Endothelial cell of umbilical vein (primary cell): ENCODE data around the gene TRAF7. TPM values are rescaled to one million over a fixed set of nuclear protein-coding genes. Genes with fewer than 3 reads are reported as not detected.
"Not testable (repeated sequence)": the region's sequence is repeated elsewhere in the genome, so short reads cannot be mapped to it uniquely, and the experiment has no call there.

Experiments
- BruUV-seq: library from RNA; stranded (reverse); fragments of 400-500 nt; replicated peaks from 2 replicates; lab custom pipeline; 2021; lab: Mats Ljungman, UMichigan
- CTCF ChIA-PET: fragments of 300-600, 350-600 bp; sonication (Branson Sonifier 250); formaldehyde crosslinking; loops from one replicate; lab custom pipeline; 2021; ENCODE audit warnings: antibody characterized with exemption, inconsistent platforms; lab: Charles Lee
- POLR2A ChIA-PET: fragments of 300-600, 350-600 bp; sonication (Branson Sonifier 250); formaldehyde crosslinking; loops from one replicate; lab custom pipeline; 2021; ENCODE audit warnings: antibody characterized with exemption, inconsistent platforms; lab: Charles Lee
- DNase-seq: peaks from one replicate; pipeline ENCODE4 v3.0.0-alpha.2; 2011; ENCODE audit warnings: low read depth, low spot score
- FAIRE-seq: peaks from 2 replicates; lab custom pipeline; 2011; peaks lifted over from hg19 to GRCh38; lab: Jason Lieb, UNC
- H2AFZ ChIP-seq: 2 replicates; pipeline ENCODE4 v1.6.0; 2012; ENCODE audit warnings: low read depth, low read length, control low read depth, inconsistent platforms
- H3K27ac ChIP-seq: 2 replicates; pipeline ENCODE4 v1.5.1; 2011; ENCODE audit warnings: low read depth, mild to moderate bottlenecking, control low read depth, low read length, moderate library complexity; ENCODE audit not compliant: insufficient read depth
- H3K27me3 ChIP-seq, 2 experiments: 2 replicates each; pipeline versions ENCODE4 v1.6.0 to v1.6.1; 2011; ENCODE audit warnings: low read length in 2 of 2, mixed read lengths in 1 of 2; ENCODE audit not compliant: control insufficient read depth in 2 of 2, insufficient read depth in 2 of 2
- H3K36me3 ChIP-seq, 2 experiments: 2 replicates in 1 of 2; 3 replicates in 1 of 2; pipeline ENCODE4 v1.5.1; 2011; ENCODE audit warnings: low read length in 2 of 2, mild to moderate bottlenecking in 1 of 2, moderate library complexity in 1 of 2; ENCODE audit not compliant: control insufficient read depth in 2 of 2, insufficient read depth in 2 of 2; ENCODE audit errors: extremely low read depth in 1 of 2
- H3K4me1 ChIP-seq: 3 replicates; pipeline ENCODE4 v1.5.1; 2011; ENCODE audit warnings: mild to moderate bottlenecking, low read length; ENCODE audit not compliant: control insufficient read depth, insufficient read depth; ENCODE audit errors: extremely low read depth
- H3K4me2 ChIP-seq: 2 replicates; pipeline ENCODE4 v1.6.1; 2011; ENCODE audit warnings: low read length, control low read depth, mixed read lengths; ENCODE audit not compliant: insufficient read depth
- H3K4me3 ChIP-seq, 3 experiments: fragments of 200-600 bp in 1 of 3; sonication (generic), shearing (Covaris generic) in 1 of 3; replicated peaks in 1 of 3; 2 replicates each; pipeline ENCODE4 v1.5.1; 2011 to 2016; ENCODE audit warnings: control low read depth in 3 of 3, low read length in 3 of 3, mild to moderate bottlenecking in 2 of 3, inconsistent platforms in 1 of 3, low read depth in 1 of 3, moderate library complexity in 1 of 3; ENCODE audit not compliant: insufficient read depth in 1 of 3
- H3K79me2 ChIP-seq: 2 replicates; pipeline ENCODE4 v1.6.0; 2012; ENCODE audit warnings: low read length, inconsistent platforms; ENCODE audit not compliant: control insufficient read depth, insufficient read depth
- H3K9ac ChIP-seq: replicated peaks from 2 replicates; pipeline ENCODE3; 2011; ENCODE audit warnings: low read length, control low read depth; ENCODE audit not compliant: insufficient read depth; ENCODE audit errors: extremely low read depth
- H3K9me1 ChIP-seq: replicated peaks from 3 replicates; pipeline ENCODE4 v1.6.0; 2011; ENCODE audit warnings: mild to moderate bottlenecking, low read length; ENCODE audit not compliant: control insufficient read depth, insufficient read depth; ENCODE audit errors: extremely low read depth
- H3K9me3 ChIP-seq: replicated peaks from 2 replicates; pipeline ENCODE4 v1.5.1; 2012; ENCODE audit warnings: low read length, inconsistent platforms; ENCODE audit not compliant: control insufficient read depth, insufficient read depth
- H4K20me1 ChIP-seq: replicated peaks from 2 replicates; pipeline ENCODE3; 2011; ENCODE audit warnings: mild to moderate bottlenecking, low read length; ENCODE audit not compliant: control insufficient read depth, insufficient read depth; ENCODE audit errors: extremely low read depth
- EZH2 ChIP-seq: IDR thresholded peaks from 2 replicates; pipeline ENCODE4 v1.6.1; 2012; ENCODE audit warnings: borderline replicate concordance, low read depth, mild to moderate bottlenecking, moderate library complexity, low read length, inconsistent platforms; ENCODE audit not compliant: severe bottlenecking
- FOS ChIP-seq: IDR thresholded peaks from 2 replicates; pipeline ENCODE4 v1.6.1; 2011; ENCODE audit warnings: mild to moderate bottlenecking, low read length, moderate library complexity, borderline replicate concordance; ENCODE audit not compliant: insufficient read depth
- GATA2 ChIP-seq: IDR thresholded peaks from 2 replicates; pipeline ENCODE4 v1.7.0; 2011; ENCODE audit warnings: low read depth, mild to moderate bottlenecking, moderate library complexity, mixed read lengths, low read length; ENCODE audit not compliant: insufficient read length, insufficient read depth
- JUN ChIP-seq: IDR thresholded peaks from 2 replicates; pipeline ENCODE4 v1.6.1; 2011; ENCODE audit warnings: borderline replicate concordance, low read depth; ENCODE audit not compliant: insufficient read length, insufficient read depth
- MYC ChIP-seq: IDR thresholded peaks from one replicate; pipeline ENCODE4 v1.6.1; 2011; ENCODE audit warnings: mild to moderate bottlenecking, low read depth, low read length
- POLR2A ChIP-seq: IDR thresholded peaks from 2 replicates; pipeline ENCODE4 v1.6.1; 2012; ENCODE audit warnings: low read depth, mild to moderate bottlenecking, control low read depth, low read length
- POLR2AphosphoS5 ChIP-seq: IDR thresholded peaks from 2 replicates; pipeline ENCODE4 v1.6.1; 2012; ENCODE audit warnings: low read depth, mild to moderate bottlenecking, control low read depth, low read length, moderate library complexity; ENCODE audit not compliant: insufficient read depth
- dilution Hi-C: fragments of 300-500 bp; cut with MboI; formaldehyde crosslinking; loops from one replicate; pipeline ENCODE4 v1.15.0; 2019; ENCODE audit warnings: low sequenced_read_pairs; ENCODE audit not compliant: extremely low pct_ligation_motif_present
- intact Hi-C: fragments of 100-400 bp; cut with micrococcal nuclease; formaldehyde crosslinking; loops from one replicate; pipeline ENCODE4 v1.10.0; 2022
- polyA plus RNA-seq, 4 experiments: library from polyadenylated mRNA; depleted of rRNA in 3 of 4; stranded (reverse) in 3 of 4; unstranded in 1 of 4; fragments of >200 nt; gene quantifications; 2 replicates each; pipeline versions ENCODE4 v1.2.1 to v1.2.3, GENCODE V29; 2011 to 2012; ENCODE audit warnings: missing spikeins in 1 of 4
- total RNA-seq: library from RNA; stranded (reverse); gene quantifications from 2 replicates; pipeline ENCODE4 v1.2.3, GENCODE V29; 2021
- TF ChIP-seq, protein P1 (sequence below): IDR thresholded peaks from 2 replicates; pipeline ENCODE4 v1.6.1; 2011; ENCODE audit not compliant: insufficient read depth, insufficient read length
- TF ChIP-seq, protein P2 (sequence below), 2 donors: IDR thresholded peaks; 1 replicate in 1 of 2; 2 replicates in 1 of 2; pipeline ENCODE4 v1.5.1; 2011; ENCODE audit warnings: low read length in 2 of 2, mild to moderate bottlenecking in 2 of 2, moderate library complexity in 2 of 2, control low read depth in 1 of 2, inconsistent platforms in 1 of 2, low read depth in 1 of 2; ENCODE audit not compliant: insufficient read depth in 1 of 2; ENCODE audit errors: extremely low read depth in 1 of 2

Gene TRAF7
- total and polyA plus RNA-seq, 2 donors (not counting 3 experiments of a cell fraction or from before 2014, with no cell fraction given), result 141 to 175 TPM

DNA sequence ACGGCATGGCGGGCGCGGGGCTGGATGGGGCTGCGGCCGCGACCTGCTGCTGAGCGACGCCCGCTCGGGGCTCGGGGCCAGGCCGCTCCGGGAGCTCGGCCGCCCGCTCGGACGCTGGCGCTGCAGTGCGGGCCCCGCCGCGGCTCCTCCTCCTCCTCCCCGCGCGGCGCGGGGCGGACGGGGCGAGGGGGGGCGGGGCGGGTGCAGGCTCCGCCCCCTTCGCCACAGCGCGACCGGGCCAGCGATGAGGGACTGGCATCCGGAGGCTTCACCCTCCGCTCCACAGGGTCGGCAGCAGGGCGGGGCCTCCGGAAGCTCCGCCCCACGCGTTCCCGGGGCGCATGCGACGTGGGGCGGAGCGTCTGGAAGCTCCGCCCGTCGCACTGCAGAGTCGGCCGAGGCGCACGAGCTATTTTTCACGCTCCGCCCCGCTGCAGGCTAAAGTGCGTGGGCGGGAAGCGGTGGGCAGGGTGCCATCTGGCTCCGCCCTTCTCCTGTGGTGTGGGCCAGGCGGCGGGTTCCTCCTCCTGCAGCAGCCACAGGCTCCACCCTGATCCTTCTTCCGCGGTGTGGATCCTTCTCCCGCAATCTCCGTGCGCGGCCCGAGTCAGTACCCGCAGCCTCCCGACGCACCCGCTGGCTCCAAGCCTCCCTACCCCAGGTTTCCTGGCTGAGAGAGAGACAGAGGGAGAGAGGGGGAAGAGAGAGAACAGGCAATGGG lies 19.7 kb upstream of the TRAF7 start, which contains the start of gene PKD1:
PKD1 (minus strand) TSS at position 129 of the 721 bp plus-strand sequence. CDS start 209 bp downstream, outside the sequence.
- POLR2A ChIA-PET, result interaction anchor here (1.1 kb wide), 1 partner anchor 19 kb away, joined by 13 read pairs; the partner anchor contains the start of gene TRAF7
- peaks cover 13% of the 10 kb centered on the region for H3K79me2 ChIP-seq
- BruUV-seq, H3K9me1 ChIP-seq, intact Hi-C loops, H3K27ac ChIP-seq, H3K9me3 ChIP-seq, H3K27me3 ChIP-seq, dilution Hi-C loops, H3K36me3 ChIP-seq, H3K4me1 ChIP-seq, H4K20me1 ChIP-seq: not testable (repeated sequence)
- TF ChIP-seq POLR2AphosphoS5, result peak; percentile 16
- peak within 1 kb of the TSS; percentile 81 for H2AFZ ChIP-seq
- peak within 1 kb of the TSS; percentile 31 for H3K4me2 ChIP-seq
- CTCF ChIA-PET, result interaction anchor here (0.5 to 1.0 kb wide), 3 partner anchors 11 to 115 kb away, joined by 3 to 7 read pairs (median 4); no protein-coding TSS in a partner anchor
- H3K9ac ChIP-seq, result peak within 1 kb of the TSS; percentile 23
- H3K4me3 ChIP-seq, result peak within 1 kb of the TSS; percentile 32 to 42 (median 41)
- FAIRE-seq (peak; percentile 88), DNase-seq (peak; percentile 95)

GRCh38 chr16:2142942-2143877 lies 12.4 kb upstream of the TRAF7 start:
- dilution Hi-C loops, result no loop called here
- DNase-seq, result no peak
- Histone ChIP-seq H2AFZ (no peak overlapping the region), H4K20me1 (no peaks in the 10 kb centered on the region), H3K27me3 (no peaks in the 10 kb centered on the region), H3K27ac (no peak overlapping the region), H3K79me2 (no peaks in the 10 kb centered on the region), H3K36me3 (no peaks in the 10 kb centered on the region), H3K9me1 (no peaks in the 10 kb centered on the region), H3K4me1 (peaks cover 2% of the 10 kb centered on the region), H3K9me3 (no peaks in the 10 kb centered on the region), H3K9ac (no peak overlapping the region), H3K4me3 (no peak overlapping the region), H3K4me2 (no peak overlapping the region)
- FAIRE-seq, result no peak
- TF ChIP-seq MYC (no peak), POLR2AphosphoS5 (no peak), GATA2 (no peak), FOS (no peak), JUN (no peak), EZH2 (no peak), POLR2A (no peak)
- TF ChIP-seq, protein P1, sequence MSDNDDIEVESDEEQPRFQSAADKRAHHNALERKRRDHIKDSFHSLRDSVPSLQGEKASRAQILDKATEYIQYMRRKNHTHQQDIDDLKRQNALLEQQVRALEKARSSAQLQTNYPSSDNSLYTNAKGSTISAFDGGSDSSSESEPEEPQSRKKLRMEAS, result no peak
- TF ChIP-seq, protein P2, sequence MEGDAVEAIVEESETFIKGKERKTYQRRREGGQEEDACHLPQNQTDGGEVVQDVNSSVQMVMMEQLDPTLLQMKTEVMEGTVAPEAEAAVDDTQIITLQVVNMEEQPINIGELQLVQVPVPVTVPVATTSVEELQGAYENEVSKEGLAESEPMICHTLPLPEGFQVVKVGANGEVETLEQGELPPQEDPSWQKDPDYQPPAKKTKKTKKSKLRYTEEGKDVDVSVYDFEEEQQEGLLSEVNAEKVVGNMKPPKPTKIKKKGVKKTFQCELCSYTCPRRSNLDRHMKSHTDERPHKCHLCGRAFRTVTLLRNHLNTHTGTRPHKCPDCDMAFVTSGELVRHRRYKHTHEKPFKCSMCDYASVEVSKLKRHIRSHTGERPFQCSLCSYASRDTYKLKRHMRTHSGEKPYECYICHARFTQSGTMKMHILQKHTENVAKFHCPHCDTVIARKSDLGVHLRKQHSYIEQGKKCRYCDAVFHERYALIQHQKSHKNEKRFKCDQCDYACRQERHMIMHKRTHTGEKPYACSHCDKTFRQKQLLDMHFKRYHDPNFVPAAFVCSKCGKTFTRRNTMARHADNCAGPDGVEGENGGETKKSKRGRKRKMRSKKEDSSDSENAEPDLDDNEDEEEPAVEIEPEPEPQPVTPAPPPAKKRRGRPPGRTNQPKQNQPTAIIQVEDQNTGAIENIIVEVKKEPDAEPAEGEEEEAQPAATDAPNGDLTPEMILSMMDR (IDR thresholded peaks at IDR 0.05; ENCODE audit: extremely low read depth in 1 of 2, insufficient read depth in 1 of 2, low read depth in 1 of 2, low read length in 2 of 2), result no peak
- POLR2A ChIA-PET, result interaction anchor here (4.8 kb wide), 1 partner anchor 12 kb away, joined by 24 read pairs; the partner anchor contains the start of gene TRAF7
- no TSS peak for BruUV-seq
- CTCF ChIA-PET, result interaction anchor here (1.0 kb wide), 2 partner anchors 127 to 139 kb away, joined by 4 read pairs; no protein-coding TSS in a partner anchor
- intact Hi-C loops, result no loop called here
